T-cell (primary cell): ENCODE measurements around the gene SIMC1. TPM values are rescaled to one million over a fixed set of nuclear protein-coding genes. Genes with fewer than 3 reads are reported as not detected.

Source experiments
- ATAC-seq, 4 experiments: fragments of 200-7000 bp in 3 of 4; fragments of 150-1000 bp in 1 of 4; cut with Tn5 transposase; replicated peaks in 1 of 4; 1 replicate in 3 of 4; 2 replicates in 1 of 4; pipeline ENCODE4 v1.10.0; 2021; ENCODE audit warnings: moderate library complexity in 3 of 4, mild to moderate bottlenecking in 2 of 4, moderate number of reproducible peaks in 1 of 4
- CTCF ChIA-PET, 2 donors: fragments of 300-600 bp; sonication (Branson Sonifier 250); formaldehyde crosslinking; loops; one replicate each; lab custom pipeline; 2022; ENCODE audit warnings: antibody characterized with exemption in 2 of 2; lab: Charles Lee
- POLR2A ChIA-PET, 2 donors: fragments of 300-600 bp; sonication (Branson Sonifier 250); formaldehyde crosslinking; loops; one replicate each; lab custom pipeline; 2022; ENCODE audit warnings: antibody characterized with exemption in 2 of 2; lab: Charles Lee
- DNase-seq, 35 experiments: peaks; one replicate each; pipeline versions ENCODE4 v3.0.0 to v3.0.0-alpha.2; 2013 to 2023
- H3K27ac ChIP-seq: one replicate; pipeline ENCODE4 v1.5.1; 2013; ENCODE audit warnings: low read length
- H3K27me3 ChIP-seq, 2 experiments: replicated peaks in 1 of 2; 1 replicate in 1 of 2; 2 replicates in 1 of 2; pipeline versions ENCODE4 v1.6.1 to v1.7.0; 2013; ENCODE audit warnings: low read length in 1 of 2, mixed read lengths in 1 of 2; ENCODE audit not compliant: control insufficient read depth in 2 of 2, insufficient read depth in 2 of 2; ENCODE audit errors: extremely low read depth in 1 of 2
- H3K36me3 ChIP-seq, 2 donors: 1 replicate in 1 of 2; 2 replicates in 1 of 2; pipeline versions ENCODE4 v1.6.1 to v1.7.0; 2013; ENCODE audit warnings: low read length in 1 of 2; ENCODE audit not compliant: control insufficient read depth in 2 of 2, insufficient read depth in 1 of 2; ENCODE audit errors: extremely low read depth in 1 of 2
- H3K4me1 ChIP-seq, 2 experiments: 1 replicate in 1 of 2; 2 replicates in 1 of 2; pipeline versions ENCODE4 v1.6.1 to v1.7.0; 2013; ENCODE audit warnings: low read length in 2 of 2, mixed read lengths in 1 of 2; ENCODE audit not compliant: insufficient read depth in 2 of 2, control insufficient read depth in 1 of 2; ENCODE audit errors: extremely low read depth in 1 of 2
- H3K4me3 ChIP-seq, 2 donors: 1 replicate in 1 of 2; 2 replicates in 1 of 2; pipeline versions ENCODE4 v1.5.1 to v1.7.0; 2013; ENCODE audit warnings: mild to moderate bottlenecking in 2 of 2, low read length in 1 of 2, moderate library complexity in 1 of 2; ENCODE audit not compliant: control insufficient read depth in 1 of 2; ENCODE audit errors: extremely low read depth in 1 of 2
- H3K9me3 ChIP-seq: 2 replicates; pipeline ENCODE4 v1.7.0; 2013
- H3K27ac Mint-ChIP-seq, 2 donors: one replicate each; pipeline ENCODE4 v1.8.0; 2020 to 2021; ENCODE audit warnings: mild to moderate bottlenecking in 2 of 2, mixed read lengths in 2 of 2
- H3K27me3 Mint-ChIP-seq, 2 donors: one replicate each; pipeline ENCODE4 v1.8.0; 2021 to 2022; ENCODE audit warnings: mixed read lengths in 2 of 2
- H3K36me3 Mint-ChIP-seq: one replicate; pipeline ENCODE4 v1.8.0; 2021; ENCODE audit warnings: mixed read lengths
- H3K4me1 Mint-ChIP-seq, 3 donors: one replicate each; pipeline ENCODE4 v1.8.0; 2020 to 2022; ENCODE audit warnings: mixed read lengths in 3 of 3, mild to moderate bottlenecking in 1 of 3
- H3K4me3 Mint-ChIP-seq, 3 donors: one replicate each; pipeline ENCODE4 v1.8.0; 2020 to 2022; ENCODE audit warnings: mild to moderate bottlenecking in 3 of 3, mixed read lengths in 3 of 3, moderate library complexity in 3 of 3
- H3K9me3 Mint-ChIP-seq, 3 donors: one replicate each; pipeline ENCODE4 v1.8.0; 2020 to 2022; ENCODE audit warnings: mixed read lengths in 3 of 3
- WGBS: methylation state at CpG from one replicate; pipeline ENCODE4 v1.1.5; 2013; ENCODE audit warnings: missing lambda C conversion rate; ENCODE audit not compliant: insufficient coverage; 5-methylcytosine and 5-hydroxymethylcytosine counted together
- total RNA-seq, 35 experiments: library from RNA in 6 of 35; stranded (reverse) in 6 of 35; fragments of 120-200 nt in 1 of 35; gene quantifications; one replicate each; pipeline versions ENCODE4 v1.2.1 to v1.2.4 and lab custom pipeline; 2013 to 2026

The SIMC1 gene
- total RNA-seq, 5 donors from 2014 or later (not counting 1 experiment from before 2014, with no cell fraction given): 19.2 to 25.4 (median 24.1) TPM

DNA sequence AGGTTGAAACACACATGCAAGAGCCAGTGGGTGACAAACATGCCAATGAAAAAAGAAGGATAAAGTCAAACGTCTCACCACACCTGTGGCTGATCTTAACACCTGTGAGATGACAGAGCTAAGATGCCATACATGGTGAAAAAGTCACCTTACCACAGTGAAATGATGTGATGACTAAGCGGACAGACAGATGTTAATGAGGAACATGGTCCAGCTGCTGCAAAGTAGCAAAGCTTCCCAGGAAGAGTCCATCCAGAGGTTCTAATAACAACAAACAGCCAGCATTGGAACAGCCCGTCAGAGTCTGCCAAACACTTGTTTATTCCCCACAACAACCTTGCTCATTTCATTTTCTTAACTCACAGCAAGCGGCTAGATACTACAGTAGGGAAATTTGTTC lies 121.4 kb downstream of the SIMC1 start:
- H3K4me3 Mint-ChIP-seq: peak overlapping the region; percentile 64 to 92 (median 77)
- POLR2A ChIA-PET: interaction anchor here (0.5 to 0.6 kb wide), 3 partner anchors 8 to 1761 kb away, joined by 3 read pairs; no protein-coding TSS in a partner anchor

DNA sequence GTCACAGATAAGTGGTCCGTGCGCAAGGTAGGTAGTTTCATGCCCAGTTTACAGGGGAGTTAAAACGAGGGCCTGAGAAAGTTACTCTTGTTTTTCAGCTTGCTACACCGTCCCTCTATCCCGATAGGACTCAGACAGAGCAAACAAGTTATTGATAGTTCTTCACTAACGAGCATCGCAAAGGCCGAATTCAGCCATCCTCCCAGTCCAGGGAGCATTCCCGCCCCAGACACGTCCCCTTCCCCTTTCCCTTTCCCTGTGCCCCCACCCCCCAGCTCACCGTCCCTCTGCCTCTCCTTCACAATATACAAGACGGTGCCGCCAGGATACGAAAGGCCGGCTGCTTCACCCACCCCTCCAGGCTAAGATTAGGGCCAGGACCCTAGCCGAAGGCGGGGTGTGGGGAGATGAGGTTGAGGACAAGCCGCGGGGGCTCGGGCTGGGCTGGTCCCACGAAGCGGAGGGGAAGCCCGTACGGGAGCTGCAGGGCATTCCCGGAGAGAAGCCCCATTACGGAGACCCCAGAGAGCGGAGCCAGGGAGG lies 122.7 kb downstream of the SIMC1 start:
- peaks cover 0 to 24% of the 10 kb centered on the region in 2 donors for H3K36me3 ChIP-seq
- WGBS: 5% methylated on average over 19 of the region's 27 CpGs
- Mint-ChIP-seq H3K27ac (peak overlapping the region; percentile 95 to 99), H3K36me3 (peaks cover 17% of the 10 kb centered on the region), H3K4me1 (peaks cover 32 to 44% (median 38%) of the 10 kb centered on the region in 3 donors), H3K4me3 (peak overlapping the region; percentile 92 to 98 (median 98)), H3K9me3 (no peaks in the 10 kb centered on the region), H3K27me3 (no peaks in the 10 kb centered on the region)
- ChIA-PET POLR2A (interaction anchor here in 1 of 2 donors (0.5 kb wide), 1 partner anchor 120 kb away, joined by 3 read pairs; no protein-coding TSS in a partner anchor), CTCF (interaction anchor here in 1 of 2 donors (1.5 to 2.2 kb wide), 2 partner anchors 9 to 28 kb away, joined by 6 to 12 read pairs; partner anchors contain the start of genes HIGD2A and NOP16)
- peak in 2 of 35 experiments; percentile 3 to 16 for DNase-seq
- peak overlapping the region; percentile 92 to 95 for H3K4me3 ChIP-seq
- H3K9me3 ChIP-seq: no peaks in the 10 kb centered on the region
- H3K27ac ChIP-seq: peak overlapping the region; percentile 72
- no peaks in the 10 kb centered on the region for H3K27me3 ChIP-seq
- H3K4me1 ChIP-seq: peaks cover 14 to 39% of the 10 kb centered on the region in 2 experiments
- ATAC-seq: no peak

More for the DNA sequence above, 121.4 kb downstream of the SIMC1 start:
- Mint-ChIP-seq H3K4me1 (peaks cover 31 to 48% (median 43%) of the 10 kb centered on the region in 3 donors), H3K36me3 (peaks cover 22% of the 10 kb centered on the region), H3K9me3 (no peaks in the 10 kb centered on the region), H3K27me3 (no peaks in the 10 kb centered on the region), H3K27ac (peak overlapping the region in 1 of 2 donors; percentile 42)
- H3K27ac ChIP-seq: no peak overlapping the region
- no peak overlapping the region for H3K4me3 ChIP-seq
- no CpG with 5 or more reads among the region's 4 CpGs for whole genome bisulfite sequencing
- no peak for ATAC-seq
- DNase-seq: no peak
- no peaks in the 10 kb centered on the region for H3K27me3 ChIP-seq
- peaks cover 0 to 34% of the 10 kb centered on the region in 2 donors for H3K36me3 ChIP-seq
- peaks cover 14 to 38% of the 10 kb centered on the region in 2 experiments for H3K4me1 ChIP-seq
- H3K9me3 ChIP-seq: no peaks in the 10 kb centered on the region
- CTCF ChIA-PET: interaction anchor here (0.6 to 0.9 kb wide), 2 partner anchors 36 to 292 kb away, joined by 3 to 4 read pairs; no protein-coding TSS in a partner anchor

DNA sequence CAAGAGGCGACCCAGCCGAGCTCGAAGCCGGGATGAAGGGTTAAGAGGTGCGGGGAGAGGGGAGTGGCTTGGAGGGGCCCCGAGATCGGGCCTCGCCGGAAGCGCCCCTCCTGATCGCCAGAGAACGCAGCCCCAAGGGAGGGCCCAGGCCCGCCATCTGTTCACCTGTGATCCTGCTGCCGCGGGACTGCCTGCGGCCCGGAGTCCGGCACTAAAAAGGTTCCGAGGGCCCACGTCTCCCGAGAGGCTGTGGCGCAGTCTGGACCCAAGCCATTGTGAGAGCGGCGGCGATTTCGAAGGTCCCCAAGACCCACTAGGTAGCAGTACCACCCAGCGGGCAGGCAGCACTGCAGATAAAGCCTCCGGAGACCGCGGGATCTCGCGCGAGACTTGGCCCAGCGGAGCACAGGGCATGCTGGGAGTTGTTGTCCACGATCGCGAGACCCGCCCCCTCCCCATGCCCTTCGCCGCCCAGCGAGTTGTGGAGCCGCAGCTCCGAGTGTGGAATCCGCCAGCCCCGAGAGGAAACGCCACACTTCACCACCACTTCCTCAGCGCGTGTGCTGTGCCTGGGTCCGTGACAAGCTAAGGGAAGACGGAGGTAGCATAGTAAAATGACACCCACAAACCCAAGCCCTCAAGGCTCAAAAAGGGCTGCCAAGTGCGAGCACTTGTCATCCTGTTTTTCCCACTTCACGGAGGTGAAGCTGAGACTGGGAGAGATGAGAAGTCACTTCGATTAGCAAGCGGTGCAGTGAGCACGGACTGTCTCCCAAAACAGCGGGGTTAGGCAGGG lies 123.4 kb downstream of the SIMC1 start, which contains the start of gene KIAA1191:
TSS of gene KIAA1191 (minus strand) at position 328 of the 796 bp plus-strand sequence. CDS start 2,256 bp downstream, outside the sequence.
- WGBS: under 1% methylated on average over 44 of the region's 56 CpGs
- H3K27me3 Mint-ChIP-seq: no peaks in the 10 kb centered on the region
- peak within 1 kb of the TSS; percentile 95 to 99 for H3K27ac Mint-ChIP-seq
- Histone ChIP-seq H3K36me3 (peaks cover 0 to 17% of the 10 kb centered on the region in 2 donors), H3K4me3 (peak within 1 kb of the TSS; percentile 92 to 95), H3K27me3 (no peaks in the 10 kb centered on the region), H3K4me1 (peaks cover 14 to 44% of the 10 kb centered on the region in 2 experiments), H3K9me3 (no peaks in the 10 kb centered on the region), H3K27ac (peak within 1 kb of the TSS; percentile 72)
- no peaks in the 10 kb centered on the region for H3K9me3 Mint-ChIP-seq
- POLR2A ChIA-PET: interaction anchor here (0.5 to 0.6 kb wide), 4 partner anchors 20 to 121 kb away, joined by 3 read pairs; no protein-coding TSS in a partner anchor
- peaks cover 13% of the 10 kb centered on the region for H3K36me3 Mint-ChIP-seq
- peak; percentile 89 to 97 (median 96) for DNase-seq
- ATAC-seq: peak; percentile 91 to 92 (median 92)
- CTCF ChIA-PET: interaction anchor here (0.7 to 2.2 kb wide), 4 partner anchors 9 to 624 kb away, joined by 3 to 12 read pairs (median 5); partner anchors contain the start of genes HIGD2A (in 1 of the 2) and NOP16 (in 1 of the 2)
- peaks cover 32 to 41% (median 36%) of the 10 kb centered on the region in 3 donors for H3K4me1 Mint-ChIP-seq
- H3K4me3 Mint-ChIP-seq: peak within 1 kb of the TSS; percentile 92 to 98 (median 98)

DNA sequence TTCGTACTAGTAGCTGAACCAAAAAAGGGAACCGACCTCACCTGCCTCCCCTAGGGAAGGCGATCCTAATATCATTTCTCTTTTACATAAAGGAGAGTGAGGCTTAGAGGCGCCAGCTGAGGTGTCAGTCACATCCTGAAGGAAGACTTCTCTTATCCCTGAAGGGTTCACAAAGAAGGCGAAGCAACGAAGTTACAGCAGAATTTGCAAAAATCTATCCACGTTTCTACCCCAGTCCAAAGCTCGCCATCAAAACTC lies 123.9 kb downstream of the SIMC1 start:
- no peaks in the 10 kb centered on the region for H3K9me3 ChIP-seq
- ATAC-seq: no peak
- H3K27ac ChIP-seq: peak overlapping the region; percentile 71
- no peaks in the 10 kb centered on the region for H3K27me3 ChIP-seq
- H3K4me1 Mint-ChIP-seq: peaks cover 33 to 42% (median 38%) of the 10 kb centered on the region in 3 donors
- peaks cover 14 to 45% of the 10 kb centered on the region in 2 experiments for H3K4me1 ChIP-seq
- H3K36me3 ChIP-seq: peaks cover 0 to 15% of the 10 kb centered on the region in 2 donors
- DNase-seq: peak in 1 of 35 experiments; percentile 1
- ChIA-PET CTCF (interaction anchor here (0.7 to 2.2 kb wide), 4 partner anchors 9 to 624 kb away, joined by 3 to 12 read pairs (median 5); partner anchors contain the start of genes HIGD2A (in 1 of the 2) and NOP16 (in 1 of the 2)), POLR2A (interaction anchor here (0.6 kb wide), 3 partner anchors 20 to 40 kb away, joined by 3 read pairs; no protein-coding TSS in a partner anchor)
- H3K4me3 Mint-ChIP-seq: peak overlapping the region; percentile 92 to 98 (median 98)
- peak overlapping the region; percentile 11 to 95 for H3K4me3 ChIP-seq
- no peaks in the 10 kb centered on the region for H3K9me3 Mint-ChIP-seq
- WGBS: no CpG with 5 or more reads among the region's 8 CpGs
- H3K36me3 Mint-ChIP-seq: peaks cover 10% of the 10 kb centered on the region
- H3K27me3 Mint-ChIP-seq: no peaks in the 10 kb centered on the region
- H3K27ac Mint-ChIP-seq: peak overlapping the region; percentile 95 to 99

DNA sequence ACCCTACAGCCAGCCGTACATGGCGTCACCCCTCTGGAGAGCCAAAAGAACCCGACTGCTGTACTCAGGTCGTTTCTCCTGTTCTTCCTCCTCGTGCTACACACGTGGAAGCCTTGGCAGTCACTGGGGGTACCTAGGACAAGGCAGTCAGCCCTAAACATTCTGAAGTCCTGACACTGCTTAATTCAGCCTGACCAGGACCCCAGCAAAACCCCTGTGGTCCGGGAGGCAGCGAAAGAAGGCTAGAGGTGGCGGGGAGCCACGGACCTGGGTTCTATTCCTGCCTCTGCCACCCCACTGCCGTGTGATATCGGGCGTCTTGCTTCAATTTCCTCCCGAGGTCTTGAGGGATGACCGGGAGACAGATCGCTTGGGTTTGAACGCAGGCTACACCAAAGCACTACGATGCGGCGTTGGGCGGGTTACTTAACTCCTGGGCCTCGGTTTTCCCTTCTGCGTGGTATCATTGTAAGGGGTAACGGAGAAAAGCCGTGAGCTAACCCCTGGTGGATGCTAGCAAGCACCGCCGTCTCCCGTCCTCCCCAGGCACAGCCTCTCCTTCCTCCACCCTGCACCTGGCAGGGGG lies 126.6 kb downstream of the SIMC1 start:
- Mint-ChIP-seq H3K4me1 (peaks cover 21 to 30% (median 22%) of the 10 kb centered on the region in 3 donors), H3K27me3 (no peaks in the 10 kb centered on the region), H3K9me3 (no peaks in the 10 kb centered on the region), H3K27ac (peak overlapping the region in 1 of 2 donors; percentile 44), H3K36me3 (peaks cover 13% of the 10 kb centered on the region), H3K4me3 (peak overlapping the region; percentile 69 to 77 (median 71))
- Histone ChIP-seq H3K4me3 (peak overlapping the region; percentile 63 to 78), H3K9me3 (no peaks in the 10 kb centered on the region), H3K36me3 (peaks cover 0 to 13% of the 10 kb centered on the region in 2 donors), H3K4me1 (peaks cover 13 to 40% of the 10 kb centered on the region in 2 experiments), H3K27ac (peak overlapping the region; percentile 27), H3K27me3 (no peaks in the 10 kb centered on the region)
- ChIA-PET POLR2A (no interaction called here), CTCF (interaction anchor here in 1 of 2 donors (0.6 kb wide), 2 partner anchors 35 to 667 kb away, joined by 3 to 4 read pairs; no protein-coding TSS in a partner anchor)
- DNase-seq: peak in 1 of 35 experiments; percentile 37
- ATAC-seq: no peak
- 22% methylated on average over 16 of the region's 28 CpGs for WGBS
